Lower leg skin (tissue), 4 donors: ENCODE measurements around the gene GRK3. TPM values are rescaled to one million over a fixed set of nuclear protein-coding genes. Genes with fewer than 3 reads are reported as not detected.

Experiments used
- DNase-seq, 2 donors: peaks; one replicate each; pipeline ENCODE4 v3.0.0-alpha.2; 2019; ENCODE audit warnings: low spot score in 2 of 2
- H3K4me3 ChIP-seq: fragments of 200-600 bp; sonication (generic); 2 replicates; pipeline ENCODE4 v1.5.1; 2017; ENCODE audit warnings: mild to moderate bottlenecking, low read depth; ENCODE audit not compliant: poor library complexity, severe bottlenecking
- CTCF ChIP-seq, 3 donors: fragments of 450-650 bp; IDR thresholded peaks; one replicate each; pipeline ENCODE4 v1.5.1; 2016; ENCODE audit warnings: antibody characterized with exemption in 3 of 3, mild to moderate bottlenecking in 3 of 3, moderate library complexity in 2 of 3
- POLR2A ChIP-seq, 2 donors: fragments of 450-650 bp; IDR thresholded peaks; one replicate each; pipeline ENCODE4 v1.6.1; 2016 to 2017; ENCODE audit warnings: antibody characterized with exemption in 2 of 2, mild to moderate bottlenecking in 1 of 2, moderate library complexity in 1 of 2
- WGBS, 2 donors: methylation state at CpG; one replicate each; pipeline ENCODE4 v1.1.5; 2018; 5-methylcytosine and 5-hydroxymethylcytosine counted together
- intact Hi-C: fragments of 100-400 bp; cut with DNase I; formaldehyde crosslinking; loops from one replicate; pipeline ENCODE4 v1.15.0; 2023; ENCODE audit warnings: low total_unique reads
- total RNA-seq, 4 donors: library from RNA; depleted of rRNA; stranded (reverse); fragments of >200 nt; gene quantifications; one replicate each; pipeline ENCODE4 v1.1.0, GENCODE V29; 2016

GRK3 gene
- total RNA-seq, 4 donors from 2014 or later: 4.2 to 6.9 (median 5.8) TPM

- no peak overlapping the region for H3K4me3 ChIP-seq
- intact Hi-C loops: no loop called here
- WGBS, 2 donors: 28 to 31% methylated on average over 4 of the region's 4 CpGs
- TF ChIP-seq CTCF (IDR thresholded peaks at IDR 0.05) (no peak), POLR2A (IDR thresholded peaks at IDR 0.05) (no peak)
- no peak for DNase-seq
These were observed 94.2 kb downstream of the GRK3 start for GRCh38 chr22:25658633-25659032.

- no peak overlapping the region for H3K4me3 ChIP-seq
- WGBS, 2 donors: 86 to 91% methylated on average over 2 of the region's 2 CpGs
- intact Hi-C loops: no loop called here
- no peak for TF ChIP-seq POLR2A (IDR thresholded peaks at IDR 0.05)
- TF ChIP-seq CTCF (IDR thresholded peaks at IDR 0.05): no peak
- DNase-seq: no peak
These were observed 94.9 kb downstream of the GRK3 start for GRCh38 chr22:25659413-25659812.

- 63 to 81% methylated on average over 3 of the region's 3 CpGs for WGBS, 2 donors
- DNase-seq: no peak
These were observed 95.9 kb downstream of the GRK3 start for GRCh38 chr22:25660336-25660735.

GRCh38 chr22:25661073-25661472, 96.6 kb downstream of the GRK3 start:
- TF ChIP-seq POLR2A (IDR thresholded peaks at IDR 0.05): no peak
- no peak for TF ChIP-seq CTCF (IDR thresholded peaks at IDR 0.05)
- no peak for DNase-seq
- intact Hi-C loops: no loop called here
- WGBS, 2 donors: 11 to 16% methylated on average over 2 of the region's 2 CpGs
- H3K4me3 ChIP-seq: no peak overlapping the region

More at GRCh38 chr22:25660336-25660735, 95.9 kb downstream of the GRK3 start:
- TF ChIP-seq POLR2A (IDR thresholded peaks at IDR 0.05): no peak
- H3K4me3 ChIP-seq: no peak overlapping the region
- intact Hi-C loops: no loop called here

GRCh38 chr22:25663654-25664053, 99.2 kb downstream of the GRK3 start:
- H3K4me3 ChIP-seq: no peak overlapping the region
- TF ChIP-seq POLR2A (IDR thresholded peaks at IDR 0.05) (no peak), CTCF (IDR thresholded peaks at IDR 0.05) (no peak)
- intact Hi-C loops: no loop called here
- no peak for DNase-seq
- 61 to 69% methylated on average over 4 of the region's 4 CpGs for WGBS, 2 donors

GRCh38 chr22:25666308-25666707, 101.8 kb downstream of the GRK3 start:
- peak; percentile 32 to 89 for DNase-seq
- H3K4me3 ChIP-seq: no peak overlapping the region
- 38 to 53% methylated on average over 8 of the region's 8 CpGs for WGBS, 2 donors
- intact Hi-C loops: no loop called here
- TF ChIP-seq CTCF (IDR thresholded peaks at IDR 0.05) (no peak), POLR2A (IDR thresholded peaks at IDR 0.05) (no peak)
